CD4-positive, CD25-positive, alpha-beta regulatory T cell (primary cell): ENCODE data around the gene TUBAL3. TPM values are rescaled to one million over a fixed set of nuclear protein-coding genes. Genes with fewer than 3 reads are reported as not detected.

Experiments used
- ATAC-seq, 2 donors: fragments of 150-1000 bp; cut with Tn5 transposase; one replicate each; pipeline ENCODE4 v1.10.0; 2021; ENCODE audit warnings: low read depth in 2 of 2, moderate number of reproducible peaks in 2 of 2, moderate library complexity in 1 of 2
- DNase-seq, 3 donors: peaks; one replicate each; pipeline versions ENCODE4 v3.0.0 to v3.0.0-alpha.2; 2012 to 2022; ENCODE audit warnings: mixed read lengths in 1 of 3
- H3K27ac ChIP-seq: one replicate; pipeline ENCODE4 v1.7.0; 2013; ENCODE audit warnings: mild to moderate bottlenecking, low read length; ENCODE audit not compliant: insufficient read depth, poor library complexity, severe bottlenecking
- H3K27me3 ChIP-seq: one replicate; pipeline ENCODE4 v1.7.0; 2013; ENCODE audit warnings: low read length; ENCODE audit not compliant: control insufficient read depth, insufficient read depth
- H3K36me3 ChIP-seq: one replicate; pipeline ENCODE4 v1.7.0; 2013; ENCODE audit warnings: mild to moderate bottlenecking, low read length, moderate library complexity; ENCODE audit not compliant: control insufficient read depth, insufficient read depth
- H3K4me1 ChIP-seq: 2 replicates; pipeline ENCODE4 v1.7.0; 2013; ENCODE audit warnings: mild to moderate bottlenecking, low read length; ENCODE audit not compliant: insufficient read depth, control insufficient read depth, poor library complexity, severe bottlenecking
- H3K4me3 ChIP-seq: one replicate; pipeline ENCODE4 v1.7.0; 2013; ENCODE audit warnings: low read depth, mild to moderate bottlenecking, low read length, moderate library complexity
- H3K9me3 ChIP-seq, 2 experiments: 1 replicate in 1 of 2; 2 replicates in 1 of 2; pipeline ENCODE4 v1.7.0; 2013; ENCODE audit warnings: low read length in 2 of 2, mild to moderate bottlenecking in 1 of 2, moderate library complexity in 1 of 2; ENCODE audit not compliant: control insufficient read depth in 2 of 2
- H3K27ac Mint-ChIP-seq, 3 donors: one replicate each; pipeline ENCODE4 v1.8.0; 2020 to 2022; ENCODE audit warnings: mild to moderate bottlenecking in 3 of 3, mixed read lengths in 3 of 3, moderate library complexity in 2 of 3
- H3K27me3 Mint-ChIP-seq: one replicate; pipeline ENCODE4 v1.8.0; 2022; ENCODE audit warnings: mild to moderate bottlenecking, mixed read lengths
- H3K36me3 Mint-ChIP-seq: one replicate; pipeline ENCODE4 v1.8.0; 2020; ENCODE audit warnings: mixed read lengths
- H3K4me1 Mint-ChIP-seq, 4 donors: one replicate each; pipeline ENCODE4 v1.8.0; 2020 to 2022; ENCODE audit warnings: mixed read lengths in 4 of 4, mild to moderate bottlenecking in 1 of 4
- H3K4me3 Mint-ChIP-seq, 4 donors: one replicate each; pipeline ENCODE4 v1.8.0; 2020 to 2022; ENCODE audit warnings: mild to moderate bottlenecking in 4 of 4, mixed read lengths in 4 of 4, moderate library complexity in 3 of 4
- H3K9me3 Mint-ChIP-seq, 7 donors: one replicate each; pipeline ENCODE4 v1.8.0; 2020 to 2022; ENCODE audit warnings: mixed read lengths in 7 of 7, mild to moderate bottlenecking in 3 of 7, moderate library complexity in 2 of 7
- polyA plus RNA-seq, 4 donors: library from polyadenylated mRNA; unstranded; fragments of 300-500 nt; fragmentation: Illumina TruSeq; gene quantifications; one replicate each; pipeline ENCODE4 v1.2.3, GENCODE V29; 2021
- total RNA-seq: library from RNA; stranded (reverse); gene quantifications from one replicate; pipeline ENCODE4 v1.2.3, GENCODE V29; 2022

The TUBAL3 gene
- total and polyA plus RNA-seq, 5 donors from 2014 or later: 0.31 TPM; not detected in 4

DNA sequence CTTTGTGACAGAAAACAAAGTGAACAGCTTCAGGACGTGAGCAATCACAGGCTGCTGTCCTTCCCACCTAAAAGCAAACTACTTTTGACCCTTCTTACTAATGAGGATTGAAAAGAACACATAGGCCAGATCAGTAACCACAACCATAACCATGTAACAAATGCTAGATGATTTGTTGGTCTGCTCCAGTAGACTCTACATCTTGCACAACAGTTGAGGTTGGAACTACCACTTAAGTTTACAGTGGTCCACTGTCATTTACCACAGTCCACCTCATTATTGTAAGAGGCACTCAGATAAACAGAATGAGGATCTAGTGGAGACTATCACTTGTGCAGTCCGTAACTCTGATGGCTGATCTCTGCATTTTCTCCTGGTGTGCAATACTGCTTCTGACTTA lies 35.6 kb upstream of the TUBAL3 start:
- H3K9me3 ChIP-seq: no peaks in the 10 kb centered on the region
- H3K4me3 ChIP-seq: no peak overlapping the region
- no peaks in the 10 kb centered on the region for H3K36me3 ChIP-seq
- H3K9me3 Mint-ChIP-seq: no peaks in the 10 kb centered on the region
- no peak for DNase-seq
- peaks cover 2 to 33% (median 23%) of the 10 kb centered on the region in 4 donors for H3K4me1 Mint-ChIP-seq
- H3K27ac ChIP-seq: no peak overlapping the region
- peaks cover 5% of the 10 kb centered on the region for H3K4me1 ChIP-seq
- no peaks in the 10 kb centered on the region for H3K27me3 Mint-ChIP-seq
- H3K27me3 ChIP-seq: no peaks in the 10 kb centered on the region
- no peak for ATAC-seq
- H3K27ac Mint-ChIP-seq: no peak overlapping the region
- H3K36me3 Mint-ChIP-seq: no peaks in the 10 kb centered on the region
- no peak overlapping the region for H3K4me3 Mint-ChIP-seq

DNA sequence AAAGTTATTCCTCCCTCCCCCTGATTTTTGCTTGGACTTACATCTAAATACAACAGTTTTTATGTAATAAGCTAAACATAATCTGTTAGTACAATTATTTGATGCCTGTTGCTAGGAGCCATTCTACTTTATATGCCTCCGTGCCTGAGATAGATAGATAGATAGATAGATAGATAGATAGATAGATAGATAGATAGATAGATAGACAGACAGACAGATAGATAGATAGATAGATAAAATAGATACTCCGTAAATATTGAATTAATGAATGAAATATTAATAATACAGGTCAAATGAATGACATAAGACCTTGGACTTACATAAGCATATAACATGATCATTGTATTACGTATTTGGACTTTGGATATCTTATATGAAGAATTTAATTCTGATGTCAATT lies 30.7 kb upstream of the TUBAL3 start:
- Mint-ChIP-seq H3K36me3 (peaks cover 6% of the 10 kb centered on the region), H3K27ac (no peak overlapping the region), H3K4me3 (no peak overlapping the region), H3K9me3 (peaks cover 0 to 3% (median 0%) of the 10 kb centered on the region in 7 donors), H3K27me3 (peaks cover 5% of the 10 kb centered on the region), H3K4me1 (peaks cover 4 to 16% (median 10%) of the 10 kb centered on the region in 4 donors)
- Histone ChIP-seq H3K4me3 (no peak overlapping the region), H3K4me1 (peaks cover 6% of the 10 kb centered on the region), H3K9me3 (no peaks in the 10 kb centered on the region), H3K27me3 (no peaks in the 10 kb centered on the region), H3K36me3 (no peaks in the 10 kb centered on the region), H3K27ac (no peak overlapping the region)
- ATAC-seq (no peak), DNase-seq (no peak)

DNA sequence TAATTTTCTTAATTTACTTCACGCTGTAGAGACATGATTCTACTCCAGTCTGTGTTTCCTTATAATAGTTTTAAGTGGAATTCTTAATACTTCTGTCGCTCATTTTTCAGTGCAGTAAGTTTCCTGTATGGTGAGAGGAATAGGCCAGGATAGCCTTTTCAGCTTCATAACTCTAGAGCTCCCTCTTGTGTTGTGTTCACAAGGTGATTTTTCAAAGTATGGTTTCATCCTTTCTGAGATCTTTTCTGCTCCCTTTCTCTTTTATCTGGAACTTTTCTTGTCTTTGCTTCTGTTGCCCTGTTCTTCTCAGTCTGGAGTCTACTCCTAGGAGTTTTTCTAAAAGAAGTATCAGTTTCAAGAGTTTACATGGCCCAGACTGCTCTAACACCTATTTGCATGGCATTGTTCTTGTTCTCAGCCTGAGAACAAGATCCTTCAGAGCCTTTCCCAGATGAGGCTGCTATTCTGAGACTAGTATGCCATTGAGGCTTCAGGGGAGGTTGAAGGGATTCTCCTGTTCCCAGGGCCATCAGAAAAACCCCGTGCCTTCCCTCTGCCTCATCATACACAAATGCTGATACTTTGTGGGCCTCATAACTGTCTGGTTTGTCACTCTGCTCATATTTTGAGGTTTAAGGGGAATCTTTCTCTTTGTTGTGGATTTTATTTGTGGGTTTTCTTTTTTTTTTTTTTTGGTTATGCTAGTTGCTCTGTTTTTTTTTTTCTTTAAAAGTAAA lies 29.6 kb upstream of the TUBAL3 start:
- Mint-ChIP-seq H3K4me3 (peak overlapping the region in 1 of 4 donors; percentile 51), H3K27me3 (peaks cover 5% of the 10 kb centered on the region)

DNA sequence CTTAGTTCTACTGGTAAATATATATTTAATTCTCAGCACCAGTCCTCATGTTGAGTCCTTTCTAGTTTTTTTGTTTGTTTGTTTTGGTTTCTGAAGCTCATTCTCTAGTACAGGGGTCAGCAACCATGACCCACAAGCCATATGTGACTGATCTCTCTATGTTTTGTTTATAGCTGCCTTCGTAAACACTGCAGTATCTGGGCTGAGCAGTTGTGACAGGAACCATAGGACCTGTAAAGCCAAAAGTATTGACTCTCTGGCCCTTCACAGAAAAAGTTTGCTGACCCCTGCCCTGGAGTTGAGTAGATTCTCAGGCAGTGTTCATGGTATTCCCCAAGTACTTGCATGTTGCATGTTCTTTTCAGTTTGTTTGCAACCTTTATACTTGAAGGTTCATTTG lies 28.6 kb upstream of the TUBAL3 start:
- Histone ChIP-seq H3K27ac (no peak overlapping the region), H3K4me3 (no peak overlapping the region), H3K36me3 (no peaks in the 10 kb centered on the region), H3K27me3 (no peaks in the 10 kb centered on the region), H3K9me3 (no peaks in the 10 kb centered on the region), H3K4me1 (peaks cover 6% of the 10 kb centered on the region)
- peaks cover 5% of the 10 kb centered on the region for H3K27me3 Mint-ChIP-seq
- ATAC-seq (no peak), DNase-seq (no peak)
- H3K27ac Mint-ChIP-seq: no peak overlapping the region
- peaks cover 0 to 3% (median 0%) of the 10 kb centered on the region in 7 donors for H3K9me3 Mint-ChIP-seq
- H3K4me3 Mint-ChIP-seq: no peak overlapping the region
- H3K4me1 Mint-ChIP-seq: peaks cover 4 to 16% (median 10%) of the 10 kb centered on the region in 4 donors
- peaks cover 6% of the 10 kb centered on the region for H3K36me3 Mint-ChIP-seq

More for the DNA sequence above, 29.6 kb upstream of the TUBAL3 start:
- no peaks in the 10 kb centered on the region for H3K9me3 ChIP-seq
- Mint-ChIP-seq H3K9me3 (peaks cover 0 to 3% (median 0%) of the 10 kb centered on the region in 7 donors), H3K36me3 (peaks cover 6% of the 10 kb centered on the region), H3K27ac (peak overlapping the region in 2 of 3 donors; percentile 26 to 34), H3K4me1 (peaks cover 4 to 16% (median 10%) of the 10 kb centered on the region in 4 donors)
- H3K27ac ChIP-seq: no peak overlapping the region
- no peaks in the 10 kb centered on the region for H3K27me3 ChIP-seq
- H3K4me3 ChIP-seq: no peak overlapping the region
- peak in 1 of 2 donors; percentile 45 for ATAC-seq
- peaks cover 6% of the 10 kb centered on the region for H3K4me1 ChIP-seq
- peak in 2 of 3 donors; percentile 30 to 58 for DNase-seq
- no peaks in the 10 kb centered on the region for H3K36me3 ChIP-seq

DNA sequence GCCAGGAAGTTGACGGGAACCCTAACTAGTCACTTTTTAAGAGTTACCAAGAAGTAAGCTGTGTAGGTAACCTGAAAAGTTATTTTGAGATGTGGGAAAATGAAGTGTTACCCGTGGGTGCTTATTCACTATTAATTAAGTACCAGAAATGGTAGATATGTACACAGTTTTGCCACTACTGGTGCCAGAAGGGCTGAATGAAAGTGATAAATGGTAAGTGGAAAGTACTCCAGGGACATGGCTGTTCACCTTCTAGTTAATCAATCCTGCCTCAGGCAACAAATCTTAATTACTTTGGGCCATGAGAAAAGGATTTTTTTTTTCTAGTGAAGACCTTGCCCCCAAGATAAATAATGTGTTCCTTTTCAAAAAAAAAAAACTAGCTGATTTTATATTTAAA lies 23.5 kb upstream of the TUBAL3 start:
- ATAC-seq (no peak), DNase-seq (no peak)
- H3K27me3 Mint-ChIP-seq: peaks cover 5% of the 10 kb centered on the region
- peaks cover 0 to 3% (median 0%) of the 10 kb centered on the region in 7 donors for H3K9me3 Mint-ChIP-seq
- no peak overlapping the region for H3K27ac ChIP-seq
- H3K27me3 ChIP-seq: no peaks in the 10 kb centered on the region
- H3K4me1 Mint-ChIP-seq: peaks cover 0 to 5% (median 0%) of the 10 kb centered on the region in 4 donors
- H3K4me3 Mint-ChIP-seq: no peak overlapping the region
- H3K27ac Mint-ChIP-seq: peak overlapping the region in 1 of 3 donors; percentile 49
- no peaks in the 10 kb centered on the region for H3K36me3 ChIP-seq
- no peak overlapping the region for H3K4me3 ChIP-seq
- H3K36me3 Mint-ChIP-seq: peaks cover 6% of the 10 kb centered on the region
- H3K9me3 ChIP-seq: no peaks in the 10 kb centered on the region
- H3K4me1 ChIP-seq: no peaks in the 10 kb centered on the region

DNA sequence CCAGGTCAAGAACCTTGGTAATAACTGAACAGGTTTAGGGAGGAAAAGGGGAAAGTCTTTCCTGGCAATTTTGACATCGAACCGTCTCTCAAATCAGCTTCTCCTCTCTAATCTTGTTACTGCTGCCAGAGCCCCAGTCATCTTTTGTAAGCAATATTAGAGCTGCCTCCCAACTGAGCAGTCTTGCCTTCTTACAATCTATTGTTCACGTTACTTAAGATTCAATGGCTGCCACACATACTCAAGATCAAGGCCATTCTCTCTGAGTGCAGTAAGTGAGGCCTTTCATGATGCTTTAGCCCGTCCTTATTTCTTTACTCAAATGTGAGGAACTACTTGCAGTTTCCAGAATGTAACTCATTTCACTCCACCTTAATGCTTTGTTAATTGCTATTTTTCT lies 20.1 kb upstream of the TUBAL3 start:
- H3K36me3 Mint-ChIP-seq: peaks cover 3% of the 10 kb centered on the region
- no peaks in the 10 kb centered on the region for H3K9me3 ChIP-seq
- H3K4me1 ChIP-seq: no peaks in the 10 kb centered on the region
- H3K9me3 Mint-ChIP-seq: peaks cover 0 to 6% (median 0%) of the 10 kb centered on the region in 7 donors
- peaks cover 0 to 5% (median 0%) of the 10 kb centered on the region in 4 donors for H3K4me1 Mint-ChIP-seq
- DNase-seq (no peak), ATAC-seq (no peak)
- H3K27me3 Mint-ChIP-seq: no peaks in the 10 kb centered on the region
- no peaks in the 10 kb centered on the region for H3K36me3 ChIP-seq
- H3K4me3 Mint-ChIP-seq: no peak overlapping the region
- H3K27me3 ChIP-seq: no peaks in the 10 kb centered on the region
- no peak overlapping the region for H3K4me3 ChIP-seq
- H3K27ac ChIP-seq: no peak overlapping the region
- H3K27ac Mint-ChIP-seq: no peak overlapping the region

DNA sequence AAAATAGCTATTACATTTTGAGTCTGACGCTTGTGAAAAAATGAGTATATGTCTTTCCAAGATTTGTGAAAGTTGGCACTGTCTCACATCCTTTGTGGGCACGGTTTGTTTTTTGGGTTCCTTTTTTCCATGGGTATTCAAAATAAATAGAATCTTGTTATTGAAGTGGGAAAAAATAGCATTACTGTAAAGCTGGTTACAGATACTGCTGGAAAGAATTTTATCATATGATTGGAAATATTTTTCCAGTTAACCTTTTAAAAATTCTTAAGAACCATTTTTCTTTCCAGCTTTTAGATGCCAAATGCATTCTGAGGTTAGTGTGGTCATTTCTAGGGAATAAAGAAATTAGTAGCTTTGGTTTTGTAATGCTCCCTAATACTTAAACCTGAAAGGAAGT lies 19.1 kb upstream of the TUBAL3 start:
- H3K4me3 Mint-ChIP-seq: no peak overlapping the region
- Histone ChIP-seq H3K27me3 (no peaks in the 10 kb centered on the region), H3K27ac (no peak overlapping the region), H3K36me3 (no peaks in the 10 kb centered on the region), H3K9me3 (peaks cover 1 to 5% of the 10 kb centered on the region in 2 experiments), H3K4me3 (no peak overlapping the region), H3K4me1 (no peaks in the 10 kb centered on the region)
- H3K36me3 Mint-ChIP-seq: peaks cover 3% of the 10 kb centered on the region
- H3K9me3 Mint-ChIP-seq: peaks cover 0 to 16% (median 2%) of the 10 kb centered on the region in 7 donors
- peaks cover 0 to 5% (median 0%) of the 10 kb centered on the region in 4 donors for H3K4me1 Mint-ChIP-seq
- H3K27ac Mint-ChIP-seq: no peak overlapping the region
- no peak for ATAC-seq
- no peak for DNase-seq
- no peaks in the 10 kb centered on the region for H3K27me3 Mint-ChIP-seq
